NCI-H187 (cell line): Measurements from ENCODE around the gene NSUN3.
"Not testable (repeated sequence)": the region's sequence is repeated elsewhere in the genome, so short reads cannot be mapped to it uniquely, and the experiment has no call there.

Source experiments
- DNase-seq, 2 experiments: peaks; one replicate each; lab custom pipeline; 2025; lab: John Stamatoyannopoulos, UW

NSUN3 gene

DNA sequence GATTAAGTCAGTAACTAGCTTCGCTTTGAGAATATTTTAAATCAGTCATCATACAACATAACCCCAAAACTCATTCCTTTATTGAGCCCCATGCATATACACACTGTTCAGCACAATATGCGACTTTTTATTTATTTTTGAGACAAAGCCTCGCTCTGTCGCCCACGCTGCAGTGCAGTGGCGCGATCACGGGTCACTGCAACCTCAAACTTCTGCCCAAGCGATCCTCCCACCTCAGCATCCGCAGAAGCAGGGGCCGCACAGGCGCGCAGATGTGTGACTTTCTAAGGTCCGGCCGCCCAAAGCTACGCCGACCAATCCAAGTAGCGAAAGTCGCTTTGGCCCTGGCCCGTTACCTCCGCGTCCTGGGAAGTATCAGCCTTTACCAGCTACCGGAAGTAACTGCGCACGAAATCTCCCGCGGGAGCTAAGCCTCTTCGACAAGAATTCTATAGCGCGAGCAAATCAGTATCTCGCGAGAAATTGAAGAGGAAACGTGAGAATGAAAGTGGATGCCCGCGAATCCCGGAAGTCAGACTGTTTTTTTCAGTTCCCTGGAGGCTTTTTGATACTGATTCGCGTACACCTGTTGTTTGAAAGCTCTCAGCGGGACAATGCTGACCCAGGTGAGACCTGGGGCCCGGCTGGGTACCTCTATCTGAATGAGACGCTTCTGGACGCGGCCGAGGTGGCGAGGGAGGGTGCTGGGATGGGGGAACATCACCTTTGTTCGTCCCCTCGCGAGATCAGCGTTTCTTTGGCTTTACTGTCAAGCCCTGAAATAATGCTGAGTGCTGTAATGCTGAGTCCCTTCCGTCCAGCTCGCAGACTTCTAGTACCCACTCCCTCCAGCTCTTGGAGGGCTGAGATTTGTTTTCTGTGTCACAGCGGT is at the start of gene NSUN3, which contains the start of gene DHFR2:
Gene NSUN3 (plus strand): TSS at position 549 of the 892 bp plus-strand sequence. CDS start 66 bp downstream, at position 615.
Gene DHFR2 (minus strand): TSS at position 404 of the 892 bp plus-strand sequence. CDS start 1,405 bp downstream, outside the sequence.
- DNase-seq: peak; percentile 75 to 85

DNA sequence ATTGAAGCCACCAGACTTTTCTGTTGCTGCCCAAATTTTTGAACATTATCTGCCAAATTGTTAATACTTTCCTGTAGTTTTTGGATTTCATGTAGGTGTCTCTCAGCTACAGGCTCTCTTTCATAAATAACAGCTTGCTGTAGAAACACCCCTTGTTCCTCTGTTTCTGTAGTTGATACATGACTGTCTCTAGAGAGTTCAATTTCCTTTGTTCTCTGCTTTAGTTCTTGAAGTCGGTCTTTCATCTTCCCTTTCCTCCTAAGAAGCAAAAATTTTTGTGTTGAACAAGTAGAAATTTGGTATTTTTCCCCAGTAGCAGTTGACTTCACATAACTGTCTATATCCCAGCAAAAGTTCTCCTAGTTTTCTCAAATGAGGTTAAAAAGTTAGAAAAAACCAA is 47.8 kb upstream of the NSUN3 start:
- no peak for DNase-seq

DNA sequence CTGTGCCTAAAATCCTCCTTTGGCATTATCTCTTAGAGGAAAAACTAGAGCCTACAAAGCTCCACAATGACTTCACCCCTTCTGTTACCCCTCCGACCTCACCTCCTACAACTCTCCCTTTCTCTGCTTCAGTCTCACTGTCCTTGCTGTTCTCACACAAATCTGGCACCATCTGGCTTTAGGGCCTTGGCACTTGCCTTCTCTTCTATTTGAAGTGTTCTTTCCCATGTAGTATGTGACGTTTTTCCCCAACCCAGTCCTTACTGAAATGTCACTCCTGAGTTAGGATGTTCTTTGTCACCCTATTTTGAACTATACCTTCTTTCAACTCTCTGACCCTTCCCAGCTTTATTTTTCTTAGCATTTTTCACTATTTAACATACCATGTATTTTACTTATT is 43.2 kb upstream of the NSUN3 start:
- no peak for DNase-seq

DNA sequence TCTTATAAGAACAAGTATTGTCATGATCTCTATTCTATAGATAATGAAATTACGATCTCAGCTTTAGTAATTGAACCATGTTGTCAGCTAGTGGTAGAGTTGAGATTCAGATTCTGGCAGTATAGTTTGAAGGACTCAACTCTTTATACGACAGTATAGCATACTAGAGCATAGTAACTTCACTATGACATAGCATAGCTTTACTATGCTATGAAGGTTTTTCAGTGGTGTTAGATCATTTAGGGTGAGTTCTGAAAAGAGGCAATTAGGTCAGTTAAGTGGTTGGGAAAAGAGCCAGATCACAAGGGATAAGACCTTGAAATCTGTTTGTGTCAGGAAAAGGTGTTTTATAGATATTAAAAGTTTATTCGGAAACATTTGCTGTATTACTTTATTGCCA is 42.6 kb upstream of the NSUN3 start:
- DNase-seq: no peak

DNA sequence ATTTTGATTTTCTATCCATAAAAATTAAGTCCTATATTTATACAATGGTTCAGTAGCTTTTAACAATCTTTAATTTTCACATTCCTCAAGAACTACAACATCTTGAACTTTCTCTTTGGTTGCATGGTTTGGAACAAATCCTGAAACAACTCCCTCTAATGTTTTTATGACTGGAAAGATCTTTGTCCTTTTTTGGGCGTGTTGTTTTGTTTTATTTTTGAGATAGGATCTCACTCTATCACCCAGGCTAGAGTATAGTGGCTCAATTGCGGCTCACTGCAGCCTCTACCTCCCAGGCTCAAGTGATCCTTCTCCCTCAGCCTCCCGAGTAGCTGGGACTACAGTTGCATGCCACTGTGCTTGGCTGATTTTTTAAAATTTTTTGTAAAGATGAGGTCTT is 38.5 kb upstream of the NSUN3 start:
- DNase-seq: no peak

DNA sequence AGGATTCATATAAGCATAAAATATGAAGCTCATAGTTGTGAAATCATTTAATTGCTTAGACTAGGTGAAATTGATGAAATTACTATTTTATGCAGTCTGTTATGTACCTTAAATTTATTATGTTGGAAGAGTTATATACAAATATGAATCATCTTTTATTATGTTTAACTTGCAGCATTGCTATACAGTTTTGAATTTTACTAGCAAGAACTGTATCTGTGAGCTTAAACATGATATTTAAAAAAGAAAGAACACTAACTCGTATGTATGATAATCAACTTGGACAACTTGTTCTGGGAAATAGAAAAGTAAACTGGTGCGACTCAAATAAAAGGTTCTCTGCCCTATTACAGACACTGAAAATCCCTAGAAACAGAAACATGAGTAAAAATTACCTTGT is 36.2 kb upstream of the NSUN3 start:
- no peak for DNase-seq

DNA sequence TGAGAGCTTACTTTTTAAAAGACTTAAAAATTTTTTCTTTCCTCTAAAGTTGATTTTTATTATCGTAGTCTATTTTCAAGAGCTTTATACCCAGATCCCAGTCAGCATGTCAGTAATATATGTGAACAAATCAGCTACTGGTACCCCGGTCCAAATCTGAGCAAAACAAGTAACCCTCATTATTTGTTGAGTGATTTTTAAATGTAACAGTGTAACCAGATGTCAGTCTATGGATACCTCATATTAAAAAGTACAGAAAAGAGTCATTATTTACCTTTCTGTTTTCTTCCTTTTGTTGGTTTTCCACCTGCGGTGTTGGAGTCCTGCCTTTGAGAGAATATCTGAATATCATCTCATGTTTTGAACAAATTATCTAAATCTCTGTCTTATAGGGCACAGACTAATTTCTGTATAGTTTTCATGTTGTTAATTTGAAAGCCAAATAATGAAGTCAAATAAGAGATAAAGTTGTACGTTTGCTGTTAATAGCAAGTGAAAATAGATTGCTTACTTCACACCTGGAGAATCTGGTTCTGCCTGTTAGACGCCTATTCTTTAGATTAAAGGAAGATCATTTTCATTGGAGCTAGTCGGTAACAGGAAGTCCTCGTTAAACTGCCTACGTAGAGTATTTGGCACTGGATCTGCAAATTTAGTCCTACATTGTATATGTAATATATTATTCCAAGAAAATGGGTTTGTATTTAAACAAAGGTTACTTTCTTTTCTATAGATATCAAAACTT is 34.6 kb upstream of the NSUN3 start, which contains the start of gene STX19:
Gene STX19 (minus strand): TSS at position 505 of the 745 bp plus-strand sequence. CDS start 13,328 bp downstream, outside the sequence.
- no peak for DNase-seq

DNA sequence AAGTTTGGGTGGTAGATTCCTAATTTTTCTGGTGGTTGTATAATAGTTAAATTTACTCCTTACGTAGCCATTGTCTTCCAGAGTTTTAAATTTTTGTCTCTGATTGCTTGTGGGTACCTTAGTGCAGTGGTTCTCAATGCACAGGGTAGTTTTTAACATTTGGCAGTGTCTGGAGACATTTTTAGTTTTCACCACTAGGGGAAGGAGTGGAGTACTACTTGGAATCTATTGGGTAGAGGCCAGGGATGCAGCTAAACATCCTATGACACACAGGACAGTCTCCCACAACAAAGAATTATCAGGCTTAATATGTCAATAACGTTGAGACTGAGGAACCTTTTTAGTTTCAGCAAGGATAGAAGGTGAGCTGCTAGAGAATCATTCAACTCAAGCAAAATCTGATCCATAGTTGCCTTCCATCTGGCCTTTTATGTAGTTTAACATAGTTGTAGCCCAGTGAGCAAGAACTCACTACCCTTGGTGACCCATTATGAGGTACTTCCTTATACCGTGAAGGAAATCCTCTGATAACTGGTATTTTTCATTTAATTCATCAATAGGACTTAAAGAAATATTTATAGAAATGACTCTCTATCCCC is 25.9 kb upstream of the NSUN3 start:
- no peak for DNase-seq

DNA sequence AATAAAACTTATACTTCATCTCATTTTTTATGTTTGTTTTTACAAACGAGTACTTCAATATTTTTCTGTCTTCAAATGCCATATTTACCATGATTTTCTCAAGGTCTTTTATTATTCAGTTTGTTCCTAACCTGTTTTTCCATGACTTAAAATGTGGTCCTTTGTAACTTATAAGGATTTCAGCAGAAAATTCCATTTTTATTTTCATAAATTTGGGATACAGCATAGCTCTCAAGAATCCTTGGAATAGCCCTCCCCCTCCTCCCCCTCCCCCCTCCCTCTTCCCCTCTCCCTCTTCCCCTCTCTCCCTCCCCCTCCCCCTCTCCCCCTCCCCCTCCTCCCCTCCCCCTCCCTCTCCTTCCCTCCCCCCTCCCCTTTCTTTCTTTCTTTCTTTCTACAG is 19.6 kb upstream of the NSUN3 start:
- DNase-seq: no peak

DNA sequence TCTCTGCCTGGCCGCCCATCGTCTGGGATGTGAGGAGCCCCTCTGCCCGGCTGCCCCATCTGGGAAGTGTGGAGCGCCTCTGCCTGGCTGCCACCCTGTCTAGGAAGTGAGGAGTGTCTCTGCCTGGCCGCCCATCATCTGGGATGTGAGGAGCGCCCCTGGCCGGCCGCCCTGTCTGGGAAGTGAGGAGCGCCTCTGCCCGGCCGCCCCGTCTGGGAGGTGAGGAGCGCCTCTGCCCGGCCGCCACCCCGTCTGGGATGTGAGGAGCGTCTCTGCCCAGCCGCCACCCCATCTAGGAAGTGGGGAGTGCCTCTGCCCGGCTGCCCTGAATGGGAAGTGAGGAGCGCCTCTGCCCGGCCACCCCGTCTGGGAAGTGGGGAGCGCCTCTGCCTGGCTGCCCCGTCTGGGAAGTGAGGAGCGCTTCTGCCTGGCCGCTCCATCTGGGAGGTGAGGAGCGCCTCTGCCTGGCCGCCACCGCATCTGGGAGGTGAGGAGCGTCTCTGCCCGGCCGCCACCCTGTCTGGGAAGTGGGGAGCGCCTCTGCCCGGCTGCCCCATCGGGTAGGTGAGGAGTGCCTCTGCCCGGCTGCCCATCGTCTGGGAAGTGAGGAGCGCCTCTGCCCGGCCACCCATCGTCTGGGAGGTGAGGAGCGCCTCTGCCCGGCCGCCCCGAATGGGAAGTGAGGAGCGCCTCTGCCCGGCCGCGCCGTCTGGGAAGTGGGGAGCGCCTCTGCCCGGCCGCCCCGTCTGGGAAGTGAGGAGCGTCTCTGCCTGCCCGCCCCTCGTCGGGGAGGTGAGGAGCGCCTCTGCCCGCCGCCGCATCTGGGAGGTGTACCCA is 18.5 kb upstream of the NSUN3 start:
- DNase-seq: not testable (repeated sequence)

DNA sequence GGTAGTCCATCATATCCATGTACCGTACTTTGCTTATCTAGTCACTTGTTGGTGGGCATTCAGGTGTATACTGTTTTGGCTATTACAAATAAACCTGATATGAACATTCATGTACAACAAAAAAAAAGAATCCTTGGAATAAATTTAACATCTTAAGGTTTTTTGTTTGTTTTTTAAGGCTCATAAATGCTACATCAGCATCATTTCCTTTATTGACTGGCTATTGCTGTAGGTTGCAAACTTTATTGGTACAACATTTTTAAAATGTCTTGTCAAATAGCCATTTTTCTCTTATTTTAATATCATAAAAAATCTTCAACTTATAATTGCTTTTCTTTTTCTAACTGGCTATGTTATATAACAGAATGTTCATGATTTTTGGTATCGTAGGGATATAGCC is 16.3 kb upstream of the NSUN3 start:
- DNase-seq: no peak

DNA sequence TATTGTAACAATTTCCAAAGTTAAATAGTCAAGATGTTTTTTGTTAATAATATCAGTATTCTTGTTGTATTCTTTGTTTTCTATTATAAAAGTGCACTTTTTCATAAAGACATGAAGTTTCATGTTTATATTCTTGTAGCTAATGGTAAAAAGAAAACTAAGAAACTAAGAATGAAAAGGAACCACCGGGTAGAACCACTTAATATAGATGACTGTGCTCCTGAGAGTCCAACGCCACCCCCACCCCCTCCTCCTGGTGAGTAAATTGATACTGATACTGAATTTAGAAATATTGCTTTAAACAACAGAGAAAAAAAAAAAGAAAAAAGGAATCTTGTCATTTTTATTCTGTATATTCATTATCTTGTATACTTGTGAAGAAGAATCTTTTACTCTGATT is 13.6 kb upstream of the NSUN3 start:
- DNase-seq: no peak

DNA sequence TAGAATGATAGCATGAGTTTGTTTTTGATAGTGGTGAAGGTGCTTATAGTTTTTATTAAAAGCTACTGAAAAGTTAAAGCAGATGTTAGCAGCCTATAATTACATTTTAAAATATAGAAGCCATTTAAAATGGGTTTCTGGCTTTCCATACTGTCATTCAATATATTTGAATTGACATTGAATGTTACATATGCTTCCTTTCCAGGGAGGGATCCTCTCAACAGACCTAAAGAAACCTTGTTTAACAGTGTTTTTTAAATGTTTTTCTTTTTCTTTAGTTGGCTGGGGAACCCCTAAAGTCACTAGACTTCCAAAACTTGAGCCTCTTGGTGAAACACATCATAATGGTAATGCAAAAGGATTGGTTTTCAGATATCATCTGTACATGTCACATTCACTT is 12.3 kb upstream of the NSUN3 start:
- no peak for DNase-seq

DNA sequence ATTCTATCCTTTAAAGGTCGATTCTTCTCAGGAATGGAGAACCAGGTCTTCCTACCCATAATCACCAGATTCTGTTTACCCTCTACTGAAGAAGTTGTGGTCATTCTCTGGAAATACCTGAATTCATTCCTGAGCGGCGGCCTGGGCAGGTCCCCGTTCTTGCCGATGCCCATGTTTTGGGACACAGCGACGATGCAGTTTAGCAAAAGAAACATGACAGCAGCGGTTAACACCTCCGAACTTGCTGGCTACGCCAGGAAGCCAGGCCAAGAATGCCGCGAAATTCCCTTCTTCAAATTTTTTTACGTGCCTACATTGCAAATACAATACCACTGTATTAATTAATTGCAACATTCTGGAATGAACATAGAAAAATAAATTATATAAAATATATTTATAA is 1.6 kb upstream of the NSUN3 start:
- no peak for DNase-seq

DNA sequence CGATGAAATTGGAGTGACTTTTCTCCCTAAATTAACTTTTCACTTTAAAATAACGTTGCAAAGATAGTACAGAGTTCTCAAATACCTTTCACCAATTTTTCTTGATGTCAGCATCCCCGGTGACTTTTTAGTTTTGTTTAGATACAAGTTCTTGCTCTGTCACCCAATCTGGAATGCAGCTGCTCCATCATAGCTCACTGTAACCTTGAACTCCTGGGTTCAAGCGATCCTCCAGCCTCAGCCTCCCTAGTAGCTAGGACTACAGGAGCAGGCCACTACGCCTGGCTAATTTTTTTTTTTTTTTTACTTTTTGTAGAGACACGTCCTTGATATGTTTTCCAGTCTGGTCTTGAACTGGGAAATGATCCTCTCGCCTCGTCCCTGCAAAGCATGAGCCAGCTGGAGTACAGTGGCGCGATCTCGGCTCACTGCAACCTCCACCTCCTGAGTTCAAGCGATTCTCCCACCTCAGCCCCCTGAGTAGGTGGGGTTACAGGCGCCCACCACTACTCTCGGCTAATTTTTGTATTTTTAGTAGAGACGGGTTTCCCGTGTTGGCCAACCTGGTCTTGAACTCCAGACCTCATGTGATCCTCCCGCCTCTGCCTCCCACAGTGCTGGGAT is 747 bp downstream of the NSUN3 start:
- DNase-seq: no peak

DNA sequence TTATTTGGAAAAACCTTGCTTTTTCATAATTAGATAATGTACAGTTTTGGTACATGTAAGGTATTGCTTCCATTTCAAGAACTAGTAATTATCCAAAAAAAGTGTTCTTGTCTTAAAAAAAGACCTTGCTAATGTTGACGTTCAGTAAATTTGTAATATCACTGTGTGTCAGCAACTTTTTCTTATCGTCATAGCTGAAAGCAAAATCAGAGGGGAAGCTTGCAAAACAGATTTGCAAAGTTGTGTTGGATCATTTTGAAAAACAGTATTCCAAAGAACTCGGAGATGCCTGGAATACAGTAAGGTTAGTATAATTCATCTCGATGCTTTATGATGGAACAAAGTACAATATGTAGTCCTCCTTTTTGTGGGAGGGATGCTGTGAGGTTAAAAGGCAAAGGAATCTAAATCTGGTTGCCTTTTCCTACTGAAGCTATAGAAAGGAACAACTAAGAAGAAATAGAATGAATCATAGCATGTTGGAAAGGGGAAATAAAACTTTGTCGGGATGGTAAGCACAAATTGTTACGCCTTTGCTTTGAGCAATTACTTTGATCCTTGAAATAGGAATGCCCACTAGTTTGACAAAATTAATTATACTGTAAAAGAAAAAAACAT is 1.5 kb downstream of the NSUN3 start:
- DNase-seq: no peak

DNA sequence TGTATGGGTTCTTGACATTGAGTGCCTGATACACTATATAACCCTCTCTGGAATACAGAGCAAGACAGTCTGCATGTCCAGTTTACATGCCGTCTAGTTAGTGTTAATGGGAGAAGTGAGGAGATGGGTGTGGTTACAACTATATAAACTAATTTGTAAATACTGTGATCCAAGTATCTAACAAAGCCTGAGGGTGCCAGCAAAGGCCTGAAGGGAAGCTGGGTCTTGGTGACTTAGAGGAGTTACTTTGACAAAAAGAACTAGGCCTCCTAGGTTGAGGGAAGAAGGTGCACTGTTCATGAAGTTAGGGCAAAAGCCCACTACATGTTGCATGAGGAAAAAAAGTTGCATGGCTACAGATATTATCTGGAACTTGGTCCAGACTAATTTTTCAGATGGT is 2.3 kb downstream of the NSUN3 start:
- no peak for DNase-seq

DNA sequence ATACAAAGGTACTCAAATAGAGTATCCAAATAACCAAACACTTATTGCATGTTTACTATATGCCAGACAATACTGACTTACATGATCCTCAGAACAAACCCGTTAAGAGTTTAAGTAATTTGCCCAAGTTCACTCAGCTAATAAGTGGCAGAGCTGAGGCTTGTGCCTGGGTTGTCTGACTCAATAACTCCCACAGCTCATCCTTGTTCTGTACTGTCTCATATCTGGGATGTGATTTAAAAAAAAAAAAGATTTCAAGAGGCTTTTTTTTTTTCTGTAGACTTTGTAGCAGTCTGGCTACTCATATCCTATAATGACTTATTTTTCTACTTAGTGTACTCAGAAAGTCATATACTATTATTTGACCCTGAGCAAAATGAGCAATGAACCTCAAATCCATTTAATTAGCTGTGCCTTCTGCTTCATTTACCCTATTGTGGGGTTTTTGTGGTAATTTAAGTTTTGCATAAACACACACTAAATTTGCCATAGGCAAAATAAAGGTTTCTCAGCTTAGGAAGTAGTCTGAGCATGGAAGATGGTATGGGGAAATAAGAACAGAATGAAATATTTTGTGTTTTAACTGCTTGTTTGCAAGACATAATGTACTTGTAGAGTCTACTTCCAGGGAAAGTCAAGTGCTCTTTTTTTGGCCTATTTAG is 3.1 kb downstream of the NSUN3 start:
- DNase-seq: no peak

DNA sequence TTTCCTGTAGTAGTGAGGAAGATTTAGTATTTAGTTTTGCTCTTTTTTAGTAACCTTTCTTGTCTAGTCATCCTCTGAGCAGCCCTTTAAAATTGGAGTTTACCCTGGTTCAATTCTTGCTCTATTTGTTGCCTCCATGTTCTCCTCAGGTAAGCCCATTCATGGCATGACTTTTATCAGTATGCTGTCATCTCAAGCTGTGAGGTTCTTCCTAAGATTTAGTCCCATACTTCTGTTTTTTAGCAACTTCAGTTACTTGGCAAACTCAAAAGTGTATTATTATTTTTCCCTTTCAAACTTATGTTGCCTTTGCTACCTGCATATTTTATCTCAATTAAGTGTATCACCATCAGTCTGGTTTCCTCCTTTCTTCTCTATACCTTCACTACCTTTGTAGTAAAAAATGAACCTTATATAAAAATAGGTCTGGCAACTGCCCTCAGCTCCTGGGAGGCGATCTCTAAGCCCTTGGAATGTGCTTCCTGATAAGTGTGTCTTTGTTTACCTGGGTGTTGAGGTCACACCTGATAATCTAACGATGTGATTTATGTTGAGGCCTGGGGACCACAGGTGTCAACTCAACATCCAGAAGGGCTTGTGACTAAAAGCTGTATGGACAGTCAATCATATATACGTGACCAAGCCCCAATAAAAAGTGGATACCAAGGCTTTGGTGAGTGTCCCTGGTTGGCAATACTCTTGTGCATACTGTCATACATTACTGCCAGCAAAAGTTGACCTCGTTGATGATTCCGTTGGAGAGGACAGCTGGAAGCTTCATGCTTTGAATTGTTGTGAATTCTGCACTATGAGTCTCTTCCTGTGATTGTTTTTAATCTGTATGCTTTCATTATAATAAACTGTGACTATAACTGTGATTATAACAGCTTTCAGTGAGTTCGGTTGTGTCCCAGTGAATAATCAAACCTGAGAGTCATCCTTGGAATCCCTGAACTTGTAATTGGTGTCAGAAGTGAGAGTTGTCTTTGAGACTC is 3.9 kb downstream of the NSUN3 start:
- no peak for DNase-seq
